IMR-90 (cell line): ENCODE results near the gene MRPL12. TPM values are rescaled to one million over a fixed set of nuclear protein-coding genes. Genes with fewer than 3 reads are reported as not detected.

Experiments
- ATAC-seq: fragments of 200-7000 bp; cut with Tn5 transposase; 2 replicates; pipeline ENCODE4 v1.9.1; 2020; ENCODE audit warnings: low read depth, mild to moderate bottlenecking, moderate library complexity
- BruUV-seq: library from RNA; stranded (reverse); fragments of 400-500 nt; replicated peaks from 2 replicates; lab custom pipeline; 2021; lab: Mats Ljungman, UMichigan
- CTCF ChIA-PET: fragments of 300-600 bp; formaldehyde crosslinking; extraction: SDS; loops from one replicate; lab custom pipeline; 2021; ENCODE audit warnings: antibody characterized with exemption; lab: Yijun Ruan, JAX
- POLR2A ChIA-PET: fragments of 300-600 bp; sonication (Branson Sonifier 250); formaldehyde crosslinking; loops from one replicate; lab custom pipeline; 2022; ENCODE audit warnings: antibody characterized with exemption; ENCODE audit not compliant: unreplicated experiment; lab: Charles Lee
- DNase-seq: peaks from one replicate; pipeline ENCODE4 v3.0.0; 2013
- H2AFZ ChIP-seq: replicated peaks from 2 replicates; pipeline ENCODE3; 2013; ENCODE audit warnings: low read length, mild to moderate bottlenecking; ENCODE audit not compliant: poor library complexity
- H2AK5ac ChIP-seq: 2 replicates; pipeline ENCODE4 v1.6.1; 2013; ENCODE audit warnings: low read depth, low read length, inconsistent platforms
- H2AK9ac ChIP-seq: replicated peaks from 2 replicates; pipeline ENCODE3; 2013; ENCODE audit warnings: mild to moderate bottlenecking, low read depth, low read length, moderate library complexity; ENCODE audit not compliant: poor library complexity
- H2BK120ac ChIP-seq: 2 replicates; pipeline ENCODE4 v1.6.1; 2013; ENCODE audit warnings: low read depth, low read length, inconsistent platforms
- H2BK15ac ChIP-seq: 3 replicates; pipeline ENCODE4 v1.6.1; 2013; ENCODE audit warnings: low read depth, low read length, inconsistent platforms
- H2BK20ac ChIP-seq: 2 replicates; pipeline ENCODE4 v1.6.1; 2013; ENCODE audit warnings: low read depth, mild to moderate bottlenecking, inconsistent platforms, low read length, moderate library complexity
- H2BK5ac ChIP-seq: 2 replicates; pipeline ENCODE4 v1.6.1; 2013; ENCODE audit warnings: mild to moderate bottlenecking, low read depth, low read length, inconsistent platforms; ENCODE audit not compliant: poor library complexity, severe bottlenecking
- H3K14ac ChIP-seq: replicated peaks from 2 replicates; pipeline ENCODE4 v1.6.1; 2013; ENCODE audit warnings: low read depth, low read length, inconsistent platforms
- H3K18ac ChIP-seq: 2 replicates; pipeline ENCODE4 v1.6.1; 2013; ENCODE audit warnings: low read depth, low read length, control low read depth
- H3K23ac ChIP-seq: 2 replicates; pipeline ENCODE4 v1.6.1; 2013; ENCODE audit warnings: low read depth, low read length, inconsistent platforms
- H3K27ac ChIP-seq: 2 replicates; pipeline ENCODE4 v1.5.1; 2013; ENCODE audit warnings: mild to moderate bottlenecking, control low read depth, low read length; ENCODE audit not compliant: insufficient read depth
- H3K27me3 ChIP-seq: 2 replicates; pipeline ENCODE4 v1.6.1; 2013; ENCODE audit warnings: low read length; ENCODE audit not compliant: control insufficient read depth, insufficient read depth
- H3K36me3 ChIP-seq: 2 replicates; pipeline ENCODE4 v1.6.1; 2013; ENCODE audit warnings: low read length, mixed read lengths; ENCODE audit not compliant: control insufficient read depth, insufficient read depth
- H3K4ac ChIP-seq: 2 replicates; pipeline ENCODE4 v1.6.1; 2013; ENCODE audit warnings: low read depth, low read length, inconsistent platforms
- H3K4me1 ChIP-seq: 2 replicates; pipeline ENCODE4 v1.6.1; 2013; ENCODE audit warnings: low read length, mixed read lengths; ENCODE audit not compliant: control insufficient read depth, insufficient read depth
- H3K4me2 ChIP-seq: 2 replicates; pipeline ENCODE4 v1.6.1; 2013; ENCODE audit warnings: low read depth, mild to moderate bottlenecking, control low read depth, low read length, moderate library complexity
- H3K4me3 ChIP-seq: 2 replicates; pipeline ENCODE4 v1.5.1; 2013; ENCODE audit warnings: low read depth, mild to moderate bottlenecking, control low read depth, low read length, moderate library complexity; ENCODE audit not compliant: insufficient read depth
- H3K56ac ChIP-seq: 2 replicates; pipeline ENCODE4 v1.6.1; 2013; ENCODE audit warnings: low read length, inconsistent platforms; ENCODE audit not compliant: insufficient read depth; ENCODE audit errors: extremely low read depth
- H3K79me1 ChIP-seq, 2 experiments: 2 replicates each; pipeline ENCODE4 v1.6.1; 2013; ENCODE audit warnings: low read length in 2 of 2, inconsistent platforms in 1 of 2, low read depth in 1 of 2
- H3K9ac ChIP-seq: 2 replicates; pipeline ENCODE4 v1.6.1; 2013; ENCODE audit warnings: low read depth, low read length, control low read depth
- H3K9me1 ChIP-seq: 2 replicates; pipeline ENCODE4 v1.6.1; 2013; ENCODE audit warnings: low read length, inconsistent platforms; ENCODE audit not compliant: insufficient read depth
- H3K9me3 ChIP-seq: 2 replicates; pipeline ENCODE4 v1.6.1; 2013; ENCODE audit warnings: low read length; ENCODE audit not compliant: control insufficient read depth, insufficient read depth
- H4K20me1 ChIP-seq: 2 replicates; pipeline ENCODE4 v1.6.1; 2013; ENCODE audit warnings: low read length, inconsistent platforms; ENCODE audit not compliant: insufficient read depth
- H4K5ac ChIP-seq: 2 replicates; pipeline ENCODE4 v1.6.1; 2013; ENCODE audit warnings: mild to moderate bottlenecking, low read depth, low read length, control low read depth
- H4K8ac ChIP-seq, 2 experiments: 2 replicates each; pipeline ENCODE4 v1.6.1; 2013; ENCODE audit warnings: low read depth in 2 of 2, low read length in 2 of 2, control low read depth in 1 of 2, inconsistent platforms in 1 of 2
- H4K91ac ChIP-seq: 2 replicates; pipeline ENCODE4 v1.6.1; 2013; ENCODE audit warnings: low read depth, low read length, inconsistent platforms; ENCODE audit not compliant: insufficient read depth
- BHLHE40 ChIP-seq: fragments of 150-350 bp; IDR thresholded peaks from 2 replicates; pipeline ENCODE4 v1.6.1; 2016; ENCODE audit warnings: mild to moderate bottlenecking, low read depth, low read length
- MXI1 ChIP-seq: IDR thresholded peaks from 2 replicates; pipeline ENCODE4 v1.6.1; 2012; ENCODE audit warnings: low read depth, mild to moderate bottlenecking, low read length, moderate library complexity, borderline replicate concordance
- POLR2A ChIP-seq: IDR thresholded peaks from 2 replicates; pipeline ENCODE4 v1.6.1; 2012; ENCODE audit warnings: mild to moderate bottlenecking, low read depth, low read length
- RAD21 ChIP-seq: IDR thresholded peaks from 2 replicates; pipeline ENCODE4 v1.6.1; 2012; ENCODE audit warnings: low read length, improper control_type of control experiment
- WGBS, 2 experiments: methylation state at CpG; one replicate each; pipeline versions ENCODE4 v1.1.5 to v1.1.7; 2013; ENCODE audit warnings: missing lambda C conversion rate in 2 of 2; ENCODE audit not compliant: insufficient read length in 1 of 2; ENCODE audit errors: extremely low coverage in 2 of 2; 5-methylcytosine and 5-hydroxymethylcytosine counted together
- dilution Hi-C: fragments of 300-500 bp; cut with HindIII; formaldehyde crosslinking; loops from one replicate; pipeline ENCODE4 v1.14.3; 2018; ENCODE audit warnings: low sequenced_read_pairs; ENCODE audit not compliant: unreplicated experiment
- in situ Hi-C: fragments of 300-500 bp; cut with MboI; formaldehyde crosslinking; loops from 3 replicates; pipeline ENCODE4 v1.14.3; 2019; ENCODE audit warnings: low sequenced_read_pairs, inconsistent platforms, mixed read lengths
- intact Hi-C: fragments of 100-400 bp; cut with micrococcal nuclease; formaldehyde crosslinking; loops from 2 replicates; pipeline ENCODE4 v1.10.0; 2022
- polyA plus RNA-seq, 3 experiments: library from polyadenylated mRNA; depleted of rRNA; stranded (reverse); fragments of >200 nt; gene quantifications; 2 replicates each; pipeline ENCODE4 v1.2.3, GENCODE V29; 2012; ENCODE audit warnings: low replicate concordance in 1 of 3
- total RNA-seq: library from RNA; depleted of rRNA; stranded (reverse); fragments of >200 nt; gene quantifications from 2 replicates; pipeline ENCODE4 v1.2.3, GENCODE V29; 2012
- TF ChIP-seq, protein P1 (sequence below): conservative IDR thresholded peaks from 2 replicates; pipeline ENCODE4 v1.5.1; 2012; ENCODE audit warnings: mild to moderate bottlenecking, low read depth, low read length, improper control_type of control experiment
- TF ChIP-seq, protein P2 (sequence below): fragments of 150-350 bp; IDR thresholded peaks from 2 replicates; pipeline ENCODE4 v1.6.1; 2017; ENCODE audit warnings: mild to moderate bottlenecking, antibody characterized with exemption, low read length, low read depth

The MRPL12 gene
- total and polyA plus RNA-seq, 2 of the 4 experiments (the other 2 are of a cell fraction) = 17.2 to 111 TPM

DNA sequence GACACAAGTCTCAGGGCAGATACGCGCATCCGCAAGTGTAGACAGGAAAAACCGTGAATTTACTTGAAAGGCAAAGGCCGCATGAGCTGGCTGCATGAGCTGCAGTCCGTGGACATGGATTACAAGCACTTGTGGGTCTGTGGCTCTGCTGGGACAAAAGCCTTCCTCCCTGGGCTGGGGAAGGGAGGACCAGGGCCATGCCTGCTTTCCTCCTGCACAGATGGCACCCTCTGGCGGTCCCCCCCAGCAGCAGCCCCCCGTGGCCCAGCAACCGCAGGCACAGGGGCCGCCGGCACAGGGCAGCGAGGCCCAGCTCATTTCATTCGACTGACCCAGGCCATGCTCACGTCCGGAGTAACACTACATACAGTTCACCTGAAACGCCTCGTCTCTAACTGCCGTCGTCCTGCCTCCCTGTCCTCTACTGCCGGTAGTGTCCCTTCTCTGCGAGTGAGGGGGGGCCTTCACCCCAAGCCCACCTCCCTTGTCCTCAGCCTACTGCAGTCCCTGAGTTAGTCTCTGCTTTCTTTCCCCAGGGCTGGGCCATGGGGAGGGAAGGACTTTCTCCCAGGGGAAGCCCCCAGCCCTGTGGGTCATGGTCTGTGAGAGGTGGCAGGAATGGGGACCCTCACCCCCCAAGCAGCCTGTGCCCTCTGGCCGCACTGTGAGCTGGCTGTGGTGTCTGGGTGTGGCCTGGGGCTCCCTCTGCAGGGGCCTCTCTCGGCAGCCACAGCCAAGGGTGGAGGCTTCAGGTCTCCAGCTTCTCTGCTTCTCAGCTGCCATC, 1.7 kb upstream of the MRPL12 start:
- BruUV-seq = TSS peak; percentile 37
- Histone ChIP-seq H3K4me3 (no peak overlapping the region), H3K9me1 (no peaks in the 10 kb centered on the region), H3K36me3 (peaks cover 42% of the 10 kb centered on the region), H3K18ac (no peak overlapping the region), H2BK15ac (no peak overlapping the region), H3K9me3 (no peaks in the 10 kb centered on the region), H3K27ac (no peak overlapping the region), H4K20me1 (peaks cover 54% of the 10 kb centered on the region), H2BK20ac (no peak overlapping the region), H3K27me3 (no peaks in the 10 kb centered on the region), H3K9ac (no peak overlapping the region), H3K4me1 (peaks cover 7% of the 10 kb centered on the region), H3K14ac (no peak overlapping the region), H2BK120ac (no peak overlapping the region), H2BK5ac (no peak overlapping the region), H4K5ac (no peak overlapping the region), H3K4me2 (no peak overlapping the region; the same call in 1 of the 2 replicates), H2AK5ac (no peak overlapping the region), H3K23ac (no peak overlapping the region), H2AFZ (peak overlapping the region; percentile 21), H3K79me1 (peaks cover 15 to 65% of the 10 kb centered on the region in 2 experiments), H3K4ac (no peak overlapping the region), H2AK9ac (peak overlapping the region; percentile 4), H3K56ac (no peak overlapping the region), H4K8ac (no peak overlapping the region), H4K91ac (no peak overlapping the region)
- POLR2A ChIA-PET = no interaction called here
- 89% methylated on average over 13 of the region's 23 CpGs; no CpG with 5 or more reads in 1 of the 2 experiments for WGBS, 2 experiments
- intact Hi-C loops = no loop called here
- dilution Hi-C loops = no loop called here
- DNase-seq (no peak), ATAC-seq (no peak)
- TF ChIP-seq POLR2A = no peak
- TF ChIP-seq MXI1 = no peak
- TF ChIP-seq, protein P1, sequence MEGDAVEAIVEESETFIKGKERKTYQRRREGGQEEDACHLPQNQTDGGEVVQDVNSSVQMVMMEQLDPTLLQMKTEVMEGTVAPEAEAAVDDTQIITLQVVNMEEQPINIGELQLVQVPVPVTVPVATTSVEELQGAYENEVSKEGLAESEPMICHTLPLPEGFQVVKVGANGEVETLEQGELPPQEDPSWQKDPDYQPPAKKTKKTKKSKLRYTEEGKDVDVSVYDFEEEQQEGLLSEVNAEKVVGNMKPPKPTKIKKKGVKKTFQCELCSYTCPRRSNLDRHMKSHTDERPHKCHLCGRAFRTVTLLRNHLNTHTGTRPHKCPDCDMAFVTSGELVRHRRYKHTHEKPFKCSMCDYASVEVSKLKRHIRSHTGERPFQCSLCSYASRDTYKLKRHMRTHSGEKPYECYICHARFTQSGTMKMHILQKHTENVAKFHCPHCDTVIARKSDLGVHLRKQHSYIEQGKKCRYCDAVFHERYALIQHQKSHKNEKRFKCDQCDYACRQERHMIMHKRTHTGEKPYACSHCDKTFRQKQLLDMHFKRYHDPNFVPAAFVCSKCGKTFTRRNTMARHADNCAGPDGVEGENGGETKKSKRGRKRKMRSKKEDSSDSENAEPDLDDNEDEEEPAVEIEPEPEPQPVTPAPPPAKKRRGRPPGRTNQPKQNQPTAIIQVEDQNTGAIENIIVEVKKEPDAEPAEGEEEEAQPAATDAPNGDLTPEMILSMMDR = 0 out of 2 replicates have a peak, but pooled peaks have one; percentile 13
- no peak for TF ChIP-seq BHLHE40
- TF ChIP-seq, protein P2, sequence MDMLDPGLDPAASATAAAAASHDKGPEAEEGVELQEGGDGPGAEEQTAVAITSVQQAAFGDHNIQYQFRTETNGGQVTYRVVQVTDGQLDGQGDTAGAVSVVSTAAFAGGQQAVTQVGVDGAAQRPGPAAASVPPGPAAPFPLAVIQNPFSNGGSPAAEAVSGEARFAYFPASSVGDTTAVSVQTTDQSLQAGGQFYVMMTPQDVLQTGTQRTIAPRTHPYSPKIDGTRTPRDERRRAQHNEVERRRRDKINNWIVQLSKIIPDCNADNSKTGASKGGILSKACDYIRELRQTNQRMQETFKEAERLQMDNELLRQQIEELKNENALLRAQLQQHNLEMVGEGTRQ = no peak
- 0 out of 2 replicates have a peak, but pooled peaks have one; percentile 5 for TF ChIP-seq RAD21
- in situ Hi-C loops = no loop called here
- CTCF ChIA-PET = no interaction called here
